Neuronal stem cell (in vitro differentiated cells): ENCODE measurements around the gene UQCRC2.

ENCODE experiments used
- DNase-seq: peaks from one replicate; pipeline ENCODE4 v3.0.0-alpha.2; 2013; ENCODE audit warnings: low spot score
- H2AFZ ChIP-seq: one replicate; pipeline ENCODE4 v1.6.1; 2013; ENCODE audit warnings: mild to moderate bottlenecking, low read length, inconsistent platforms
- H2AK5ac ChIP-seq: 2 replicates; pipeline ENCODE4 v1.6.1; 2013; ENCODE audit warnings: low read depth, mild to moderate bottlenecking, inconsistent platforms, low read length, moderate library complexity, mixed read lengths
- H2BK120ac ChIP-seq: 2 replicates; pipeline ENCODE4 v1.6.1; 2013; ENCODE audit warnings: low read depth, mild to moderate bottlenecking, inconsistent platforms, low read length, moderate library complexity, mixed read lengths
- H2BK12ac ChIP-seq: one replicate; pipeline ENCODE4 v1.6.1; 2013; ENCODE audit warnings: low read length, inconsistent platforms
- H2BK15ac ChIP-seq: 2 replicates; pipeline ENCODE4 v1.6.1; 2013; ENCODE audit warnings: mild to moderate bottlenecking, low read length, inconsistent platforms, mixed read lengths
- H2BK5ac ChIP-seq: one replicate; pipeline ENCODE4 v1.6.1; 2013; ENCODE audit warnings: inconsistent platforms, mild to moderate bottlenecking, low read length, moderate library complexity
- H3K14ac ChIP-seq: one replicate; pipeline ENCODE4 v1.6.1; 2013; ENCODE audit warnings: low read length, inconsistent platforms
- H3K18ac ChIP-seq: 2 replicates; pipeline ENCODE4 v1.6.1; 2013; ENCODE audit warnings: low read length, inconsistent platforms
- H3K23ac ChIP-seq: 2 replicates; pipeline ENCODE4 v1.6.1; 2013; ENCODE audit warnings: low read depth, mild to moderate bottlenecking, mixed read lengths, low read length, inconsistent platforms; ENCODE audit not compliant: poor library complexity
- H3K27ac ChIP-seq: replicated peaks from 3 replicates; pipeline ENCODE4 v1.5.1; 2013; ENCODE audit warnings: low read length, inconsistent platforms
- H3K27me3 ChIP-seq, 3 experiments: 2 replicates each; pipeline ENCODE4 v1.6.1; 2013; ENCODE audit warnings: low read length in 3 of 3, mild to moderate bottlenecking in 2 of 3, inconsistent platforms in 1 of 3, low read depth in 1 of 3, mixed read lengths in 1 of 3, moderate library complexity in 1 of 3; ENCODE audit not compliant: control insufficient read depth in 3 of 3, insufficient read depth in 3 of 3
- H3K36me3 ChIP-seq, 2 donors: replicated peaks in 1 of 2; 2 replicates each; pipeline ENCODE4 v1.6.1; 2013; ENCODE audit warnings: low read length in 2 of 2; ENCODE audit not compliant: control insufficient read depth in 2 of 2, insufficient read depth in 2 of 2
- H3K4ac ChIP-seq: 2 replicates; pipeline ENCODE4 v1.6.1; 2013; ENCODE audit warnings: inconsistent platforms, mild to moderate bottlenecking, low read length, moderate library complexity
- H3K4me1 ChIP-seq, 2 donors: 1 replicate in 1 of 2; 2 replicates in 1 of 2; pipeline ENCODE4 v1.6.1; 2013; ENCODE audit warnings: low read length in 2 of 2, low read depth in 1 of 2; ENCODE audit not compliant: control insufficient read depth in 2 of 2, insufficient read depth in 1 of 2
- H3K4me2 ChIP-seq: one replicate; pipeline ENCODE4 v1.6.1; 2013; ENCODE audit warnings: mild to moderate bottlenecking, low read length, inconsistent platforms; ENCODE audit not compliant: insufficient read depth, poor library complexity, severe bottlenecking
- H3K4me3 ChIP-seq, 2 donors: 2 replicates each; pipeline ENCODE4 v1.5.1; 2013; ENCODE audit warnings: low read length in 2 of 2, mild to moderate bottlenecking in 2 of 2, inconsistent platforms in 1 of 2, moderate library complexity in 1 of 2
- H3K79me1 ChIP-seq: one replicate; pipeline ENCODE4 v1.6.1; 2013; ENCODE audit warnings: low read depth, mild to moderate bottlenecking, inconsistent platforms, low read length, moderate library complexity
- H3K9ac ChIP-seq: one replicate; pipeline ENCODE4 v1.6.1; 2013; ENCODE audit warnings: mild to moderate bottlenecking, low read depth, low read length, inconsistent platforms; ENCODE audit not compliant: poor library complexity
- H3K9me3 ChIP-seq, 2 donors: replicated peaks in 1 of 2; 2 replicates each; pipeline versions ENCODE3 to v1.6.1; 2013; ENCODE audit warnings: low read length in 2 of 2, mild to moderate bottlenecking in 2 of 2, inconsistent platforms in 1 of 2, low read depth in 1 of 2, mixed read lengths in 1 of 2, moderate library complexity in 1 of 2; ENCODE audit not compliant: control insufficient read depth in 2 of 2, insufficient read depth in 1 of 2
- H4K8ac ChIP-seq: one replicate; pipeline ENCODE4 v1.6.1; 2013; ENCODE audit warnings: low read depth, mild to moderate bottlenecking, inconsistent platforms, low read length, moderate library complexity
- H4K91ac ChIP-seq: one replicate; pipeline ENCODE4 v1.6.1; 2013; ENCODE audit warnings: low read length, low read depth, mild to moderate bottlenecking, inconsistent platforms; ENCODE audit not compliant: poor library complexity
- WGBS, 2 donors: extraction: QIAGEN DNeasy Blood & Tissue Kit; methylation state at CpG; one replicate each; pipeline ENCODE4 v1.1.7; 2013; ENCODE audit warnings: missing lambda C conversion rate in 2 of 2, mixed read lengths in 1 of 2; ENCODE audit not compliant: insufficient read length in 2 of 2, insufficient replicate concordance in 1 of 2; ENCODE audit errors: extremely low coverage in 2 of 2; 5-methylcytosine and 5-hydroxymethylcytosine counted together

Gene UQCRC2

GRCh38 chr16:21946889-21947635 lies 6.1 kb upstream of the UQCRC2 start:
- no peak overlapping the region for H3K23ac ChIP-seq
- H3K14ac ChIP-seq: no peak overlapping the region
- no peaks in the 10 kb centered on the region for H3K27me3 ChIP-seq
- no peak overlapping the region for H2AFZ ChIP-seq
- H2BK15ac ChIP-seq: no peak overlapping the region
- no peak overlapping the region for H3K9ac ChIP-seq
- no peak overlapping the region for H4K91ac ChIP-seq
- peaks cover 0 to 4% of the 10 kb centered on the region in 2 donors for H3K36me3 ChIP-seq
- no CpG with 5 or more reads among the region's 9 CpGs for WGBS, 2 donors
- H3K4me1 ChIP-seq: peaks cover 2 to 3% of the 10 kb centered on the region in 2 donors
- no peak overlapping the region for H3K27ac ChIP-seq
- H3K9me3 ChIP-seq: no peaks in the 10 kb centered on the region
- H2BK120ac ChIP-seq: no peak overlapping the region
- DNase-seq: no peak
- no peak overlapping the region for H2BK12ac ChIP-seq
- H3K18ac ChIP-seq: no peak overlapping the region
- H3K4ac ChIP-seq: no peak overlapping the region
- H3K4me2 ChIP-seq: no peak overlapping the region
- no peak overlapping the region for H2BK5ac ChIP-seq
- H4K8ac ChIP-seq: no peak overlapping the region
- no peaks in the 10 kb centered on the region for H3K79me1 ChIP-seq
- no peak overlapping the region for H2AK5ac ChIP-seq
- H3K4me3 ChIP-seq: no peak overlapping the region

DNA sequence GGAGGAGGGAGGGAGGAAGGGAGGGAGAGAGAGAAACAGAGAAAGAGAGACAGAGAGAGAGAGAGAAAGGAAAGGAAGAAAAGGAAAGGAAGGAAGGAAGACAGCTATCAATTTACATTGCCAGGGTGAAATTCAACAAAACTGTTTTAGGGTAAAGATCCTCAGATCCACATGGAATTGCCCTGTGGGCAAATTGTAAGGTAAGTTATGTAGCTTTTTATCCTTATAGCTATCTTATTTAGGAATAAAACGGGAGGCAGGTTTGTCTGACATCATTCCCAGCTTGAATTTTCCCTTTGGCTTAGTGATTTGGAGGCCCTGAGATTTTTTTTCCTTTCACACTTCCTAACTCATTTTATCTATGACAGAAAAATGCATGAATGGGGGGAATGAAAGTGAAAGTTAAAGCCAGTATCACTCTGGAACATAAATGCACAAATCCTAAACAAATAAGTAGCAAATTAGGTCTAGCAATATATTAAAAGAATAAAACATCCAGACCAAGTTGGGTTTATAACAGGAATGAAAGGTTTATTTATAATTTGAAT lies 3.4 kb upstream of the UQCRC2 start:
- Histone ChIP-seq H4K8ac (no peak overlapping the region), H3K4me2 (no peak overlapping the region), H3K4me1 (peaks cover 8% of the 10 kb centered on the region in 2 donors), H2AK5ac (no peak overlapping the region), H3K79me1 (no peaks in the 10 kb centered on the region), H3K9me3 (no peaks in the 10 kb centered on the region), H4K91ac (no peak overlapping the region), H2AFZ (no peak overlapping the region), H3K9ac (no peak overlapping the region), H2BK12ac (no peak overlapping the region), H2BK15ac (no peak overlapping the region), H2BK5ac (no peak overlapping the region), H3K14ac (no peak overlapping the region), H3K23ac (no peak overlapping the region), H3K27ac (no peak overlapping the region), H3K18ac (no peak overlapping the region), H3K27me3 (no peaks in the 10 kb centered on the region), H2BK120ac (no peak overlapping the region), H3K36me3 (peaks cover 0 to 4% of the 10 kb centered on the region in 2 donors), H3K4ac (no peak overlapping the region), H3K4me3 (no peak overlapping the region)
- no peak for DNase-seq
- no CpG with 5 or more reads among the region's 1 CpG for WGBS, 2 donors

GRCh38 chr16:21950782-21951521 lies 2.2 kb upstream of the UQCRC2 start:
- Histone ChIP-seq H4K91ac (no peak overlapping the region), H3K4me1 (peaks cover 8% of the 10 kb centered on the region in 2 donors), H3K9me3 (no peaks in the 10 kb centered on the region), H3K79me1 (no peaks in the 10 kb centered on the region), H3K4me2 (no peak overlapping the region), H3K9ac (no peak overlapping the region), H2BK5ac (no peak overlapping the region), H3K36me3 (peaks cover 0 to 13% of the 10 kb centered on the region in 2 donors), H4K8ac (no peak overlapping the region), H3K4me3 (no peak overlapping the region), H2BK120ac (no peak overlapping the region), H2AFZ (no peak overlapping the region), H3K27me3 (no peaks in the 10 kb centered on the region), H3K23ac (no peak overlapping the region), H3K27ac (no peak overlapping the region), H2BK15ac (no peak overlapping the region), H3K18ac (no peak overlapping the region), H2BK12ac (no peak overlapping the region), H2AK5ac (no peak overlapping the region), H3K4ac (no peak overlapping the region), H3K14ac (no peak overlapping the region)
- DNase-seq: no peak
- WGBS, 2 donors: no CpG with 5 or more reads among the region's 7 CpGs
